Measurements from ENCODE around the gene SEL1L3. TPM values are rescaled to one million over a fixed set of nuclear protein-coding genes. Genes with fewer than 3 reads are reported as not detected.

The SEL1L3 gene
- total RNA-seq, 1 experiment from 2014 or later = 48.3 TPM

- H3K56ac ChIP-seq (ENCODE audit: insufficient read length, low read depth, low read length) = no peak overlapping the region
- no peak overlapping the region for H3K23ac ChIP-seq (ENCODE audit: insufficient read length, low read depth, low read length)
- H2AK5ac ChIP-seq (ENCODE audit: insufficient read length, low read length) = no peak overlapping the region
- Mint-ChIP-seq H3K27ac (no peak overlapping the region), H3K4me3 (no peak overlapping the region), H3K9me3 (no peaks in the 10 kb centered on the region), H3K27me3 (ENCODE audit: low read depth) (no peaks in the 10 kb centered on the region), H3K4me1 (peaks cover 12% of the 10 kb centered on the region in 2 experiments), H3K36me3 (ENCODE audit: insufficient read depth in 1 of 3, low read depth in 3 of 3) (peaks cover 15 to 36% (median 31%) of the 10 kb centered on the region in 3 experiments; a peak in 6 of 7 replicates)
- H3K4ac ChIP-seq (ENCODE audit: low read depth, low read length) = no peak overlapping the region
- no peak overlapping the region for H3K14ac ChIP-seq (ENCODE audit: insufficient read depth, low read length)
- H3K23me2 ChIP-seq (ENCODE audit: insufficient read length, low read depth, low read length, poor library complexity, severe bottlenecking) = no peaks in the 10 kb centered on the region
- no peak for TF ChIP-seq CTCF (conservative IDR thresholded peaks at IDR 0.05)
- DNase-seq = no peak
- H2BK5ac ChIP-seq (ENCODE audit: insufficient read length, low read length) = no peak overlapping the region
- no peak overlapping the region for H3K18ac ChIP-seq (ENCODE audit: insufficient read length, low read depth, low read length)
- no peak overlapping the region for H2BK20ac ChIP-seq (ENCODE audit: low read depth, low read length, poor library complexity, severe bottlenecking)
- no peak overlapping the region for H3K4me2 ChIP-seq (ENCODE audit: insufficient read depth, insufficient read length, low read length)
- no peak overlapping the region for H3T11ph ChIP-seq (ENCODE audit: low read length)
- H2BK12ac ChIP-seq (ENCODE audit: insufficient read length, low read depth, low read length) = no peak overlapping the region
- H4K20me1 ChIP-seq (ENCODE audit: control insufficient read depth, insufficient read depth, insufficient read length) = no peaks in the 10 kb centered on the region
- H3K79me1 ChIP-seq (ENCODE audit: insufficient read depth, low read depth, low read length, poor library complexity, severe bottlenecking) = no peaks in the 10 kb centered on the region
- no peak overlapping the region for H2BK15ac ChIP-seq (ENCODE audit: low read depth, low read length)
- H3K9me3 ChIP-seq (ENCODE audit: control insufficient read depth, low read depth, low read length) = no peaks in the 10 kb centered on the region
- no CpG with 5 or more reads among the region's 4 CpGs for WGBS (ENCODE audit: extremely low coverage, insufficient read length, low lambda C conversion rate)
- H2BK120ac ChIP-seq (ENCODE audit: low read depth, low read length, poor library complexity, severe bottlenecking) = no peak overlapping the region
- no peak overlapping the region for H2AFZ ChIP-seq (ENCODE audit: low read length)
- H4K91ac ChIP-seq (ENCODE audit: insufficient read length, low read depth, low read length) = no peak overlapping the region
- no peak overlapping the region for H3K27ac ChIP-seq (ENCODE audit: insufficient read length, low read depth, low read length)
- no peaks in the 10 kb centered on the region for H3K4me1 ChIP-seq (ENCODE audit: insufficient read depth, low read length)
- H4K5ac ChIP-seq (ENCODE audit: insufficient read length, low read depth, low read length) = no peak overlapping the region
- no peak overlapping the region for H3K9ac ChIP-seq (ENCODE audit: extremely low read depth, insufficient read length, low read length)
- no peaks in the 10 kb centered on the region for H3K79me2 ChIP-seq (ENCODE audit: insufficient read depth, low read length)
- H4K8ac ChIP-seq (replicated peaks; ENCODE audit: insufficient read length, low read depth, low read length) = no peak overlapping the region
- no peaks in the 10 kb centered on the region for H3K27me3 ChIP-seq (ENCODE audit: insufficient read depth, low read length)
These were observed 89.4 kb downstream of the SEL1L3 start for GRCh38 chr4:25773358-25773757.

All from H9 (cell line).